NCI-H1436 treated with DMSO at 0.1 percent for 48 hours (cell line): ENCODE results near the gene FNBP1.

Experiments used
- DNase-seq: peaks from one replicate; lab custom pipeline; 2025; lab: John Stamatoyannopoulos, UW

FNBP1 gene

DNA sequence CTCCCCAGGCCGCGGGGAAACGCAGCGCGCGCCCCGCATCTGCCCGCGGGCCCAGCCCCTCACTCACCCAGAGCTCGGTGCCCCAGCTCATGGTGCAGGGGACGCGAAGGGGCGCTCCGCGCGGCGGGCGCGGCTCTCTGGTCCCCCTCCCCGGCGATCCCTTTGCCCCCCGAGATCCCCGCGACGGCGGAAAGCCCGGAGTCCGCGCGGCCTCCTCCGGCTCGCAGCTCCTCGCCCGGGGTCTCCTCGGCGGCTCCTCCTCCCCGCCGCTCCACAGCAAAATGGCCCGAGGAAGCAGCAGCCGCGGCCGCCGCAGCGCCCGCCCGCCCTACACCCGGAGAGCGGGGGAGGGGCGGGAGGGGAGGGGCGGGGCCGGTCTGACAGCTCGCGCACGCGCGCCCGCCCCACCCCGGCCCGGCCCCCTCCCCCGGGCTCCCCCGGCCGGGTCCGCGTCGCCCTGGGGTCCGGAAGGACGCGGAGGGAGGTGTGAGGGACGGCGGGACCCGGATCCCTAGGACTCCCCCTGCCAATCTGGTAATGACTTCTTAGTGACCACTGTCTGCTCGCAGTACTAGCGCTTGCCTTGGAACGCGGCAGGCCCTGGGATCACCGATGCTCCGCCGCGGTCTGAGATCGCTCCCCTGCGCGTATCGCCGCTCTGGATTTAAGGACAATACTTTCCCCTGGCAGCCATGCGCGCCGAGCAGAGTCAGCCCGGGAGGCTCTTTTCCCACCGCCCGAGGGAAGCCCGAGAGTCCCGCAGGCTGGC, at the start of gene FNBP1:
Gene FNBP1, minus strand, starts transcription at position 305 of the 769 bp plus-strand sequence. Its CDS starts 214 bp downstream, at position 91.
- DNase-seq: no peak

DNA sequence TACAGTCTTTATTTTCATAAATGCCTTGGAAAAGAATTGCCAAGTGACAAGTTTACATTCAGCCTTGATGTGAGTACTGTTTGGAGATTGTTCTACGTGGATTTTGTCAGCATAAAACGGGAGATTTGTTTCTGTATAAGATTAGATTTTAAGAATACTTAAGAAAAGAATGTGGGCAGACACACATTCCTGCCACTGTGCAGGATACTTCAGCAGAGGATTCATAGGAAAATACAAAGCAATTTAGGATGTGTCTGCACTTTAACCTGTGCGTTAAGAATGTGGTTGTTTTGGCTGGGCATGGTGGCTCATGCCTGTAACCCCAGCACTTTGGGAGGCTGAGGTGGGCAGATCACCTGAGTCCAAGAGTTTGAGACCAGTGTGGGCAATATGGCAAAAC, 47.9 kb upstream of the FNBP1 start:
- DNase-seq: no peak

DNA sequence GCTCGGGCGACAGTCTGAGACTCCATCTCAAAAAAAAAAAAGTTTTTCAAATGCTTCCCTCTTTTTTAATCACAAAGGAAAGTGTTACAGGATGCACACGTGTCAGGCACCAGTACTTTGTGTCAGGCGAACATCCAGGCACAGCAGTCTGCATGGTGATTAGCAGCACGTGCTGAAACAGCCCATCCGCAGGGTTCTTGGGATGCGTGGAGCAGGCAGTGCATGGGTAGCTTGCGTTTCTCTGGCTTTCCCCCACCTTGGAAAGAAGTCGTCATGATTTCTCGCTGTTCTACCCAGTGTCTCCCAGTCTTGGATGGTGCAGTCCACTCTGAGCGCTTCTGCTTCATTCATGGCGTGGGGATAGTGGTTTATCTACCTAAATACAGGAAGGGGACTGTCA, 46.2 kb upstream of the FNBP1 start:
- no peak for DNase-seq

DNA sequence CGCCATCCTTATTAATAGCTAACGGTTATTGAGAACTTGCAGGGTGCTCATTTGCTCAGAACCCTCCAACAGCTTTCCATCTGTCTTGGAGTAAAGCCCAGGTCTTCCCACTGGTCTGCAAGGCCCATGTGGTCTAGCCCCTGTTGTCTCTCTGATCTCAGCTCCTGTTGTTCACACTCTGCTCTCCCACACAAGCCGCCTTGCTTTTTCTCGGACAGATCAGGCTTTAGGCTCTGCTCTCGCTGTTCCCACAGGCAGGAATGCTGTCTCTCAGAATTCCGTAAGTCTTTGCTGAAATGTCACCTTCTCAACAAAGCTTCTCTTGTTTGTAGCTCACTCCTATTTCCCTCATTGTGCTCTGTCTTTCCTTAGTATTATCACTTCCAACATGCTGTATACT, 45.1 kb upstream of the FNBP1 start:
- DNase-seq: no peak

DNA sequence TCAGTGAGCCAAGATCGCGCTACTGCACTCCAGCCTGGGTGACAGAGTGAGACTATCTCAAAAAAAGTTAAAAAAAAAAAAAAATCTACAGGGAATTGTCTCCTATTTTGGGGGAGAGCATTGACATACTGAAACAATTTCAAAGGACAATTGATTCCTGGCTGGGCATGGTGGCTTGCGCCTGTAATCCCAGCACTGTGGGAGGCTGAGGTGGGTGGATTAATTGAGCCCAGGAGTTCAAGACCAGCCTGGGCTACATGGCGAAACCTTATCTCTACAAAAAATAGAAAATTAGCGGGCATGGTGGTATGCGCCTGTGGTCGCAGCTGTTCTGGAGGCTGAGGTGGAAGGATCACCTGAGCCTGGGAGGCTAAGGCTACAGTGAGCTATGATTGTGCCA, 41.3 kb upstream of the FNBP1 start:
- no peak for DNase-seq

DNA sequence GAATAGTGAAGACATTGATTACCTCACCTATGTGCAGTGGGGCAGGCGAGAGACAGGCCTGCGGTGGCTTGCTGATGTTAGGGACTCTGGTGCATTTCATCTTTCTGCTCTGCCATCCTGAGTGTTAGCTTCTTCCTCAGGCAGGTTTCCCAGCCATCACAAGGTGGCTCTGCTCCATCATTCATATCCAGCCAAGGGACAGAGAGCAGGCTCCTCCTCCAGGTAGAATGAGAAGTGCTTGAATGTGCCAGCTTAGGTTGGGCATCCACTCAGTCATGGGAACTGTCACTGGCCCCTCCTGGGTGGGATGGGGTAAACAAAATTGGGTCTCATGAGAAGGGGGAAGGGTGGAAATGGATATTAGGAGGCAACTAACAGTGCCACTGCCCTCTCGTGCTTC, 35.6 kb upstream of the FNBP1 start:
- no peak for DNase-seq

DNA sequence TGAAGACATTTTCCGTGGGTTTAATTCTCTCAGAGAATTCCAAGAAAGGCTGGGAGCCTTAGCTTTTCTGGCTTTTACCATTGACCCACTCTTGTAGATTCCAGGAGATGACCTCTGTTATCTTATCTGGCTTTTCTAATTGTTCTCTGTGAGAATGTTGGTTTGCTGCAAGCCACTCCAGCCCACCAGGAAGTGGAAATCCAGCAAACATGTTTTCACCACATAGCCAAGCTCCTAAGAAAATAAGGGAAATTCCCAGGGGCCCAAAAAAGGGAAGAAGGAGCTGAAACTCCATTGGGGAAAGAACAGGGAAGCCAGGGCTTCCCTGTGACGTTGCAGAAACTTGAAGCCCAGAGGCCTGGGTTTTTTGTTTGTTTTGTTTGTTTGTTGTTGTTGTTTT, 30.4 kb upstream of the FNBP1 start:
- no peak for DNase-seq

DNA sequence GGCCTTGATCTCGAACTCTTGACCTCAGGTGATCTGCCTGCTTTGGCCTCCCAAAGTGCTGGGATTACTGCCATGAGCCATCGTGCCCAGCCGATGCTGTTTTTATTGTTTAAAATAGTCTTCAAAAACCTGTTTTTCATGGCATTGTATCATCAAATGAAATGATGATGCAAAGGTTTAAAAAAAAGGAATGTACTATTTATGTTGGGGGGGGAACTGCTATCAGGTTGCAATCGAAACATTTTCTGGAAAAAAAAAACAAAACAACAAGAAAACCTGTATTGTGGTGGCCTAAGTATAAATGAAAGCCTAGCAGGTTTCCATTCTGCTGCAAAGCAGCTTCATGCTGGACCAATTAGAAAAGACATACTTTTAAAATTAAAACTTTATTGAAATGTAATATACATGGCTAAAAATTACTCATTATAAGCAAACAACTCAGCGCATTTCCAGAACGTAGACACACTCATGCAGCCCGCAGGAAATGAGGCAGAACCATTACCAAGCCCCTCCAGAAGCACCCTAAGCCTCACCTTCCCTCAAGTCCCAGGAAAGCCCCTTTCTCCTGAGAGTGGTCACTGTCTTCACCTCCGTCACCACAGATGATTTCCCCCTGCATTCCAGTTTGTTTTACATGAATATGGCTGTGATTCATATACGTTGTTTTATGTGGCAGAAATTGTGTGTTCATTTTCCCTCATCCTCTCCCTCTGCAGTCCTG, 29.7 kb upstream of the FNBP1 start:
- DNase-seq: no peak

DNA sequence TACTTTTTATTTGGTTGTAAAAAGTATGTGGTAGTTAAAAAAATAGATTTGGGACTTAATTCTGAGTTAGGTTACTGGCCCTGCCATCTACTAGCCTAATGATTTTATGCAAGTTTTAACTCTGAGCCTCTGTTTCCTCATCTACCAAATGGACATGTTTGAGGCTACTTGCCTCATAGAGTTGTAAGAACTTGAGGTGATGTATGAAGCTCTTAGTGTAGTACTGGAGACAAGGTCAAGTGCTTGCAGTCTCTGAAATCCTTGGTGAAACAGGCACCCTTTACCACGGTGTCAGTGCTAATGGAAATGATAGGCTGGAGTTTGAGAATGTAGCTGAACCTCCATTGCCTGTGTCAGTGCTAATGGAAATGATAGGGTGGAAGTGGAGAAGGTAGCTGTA, 26.1 kb upstream of the FNBP1 start:
- no peak for DNase-seq

DNA sequence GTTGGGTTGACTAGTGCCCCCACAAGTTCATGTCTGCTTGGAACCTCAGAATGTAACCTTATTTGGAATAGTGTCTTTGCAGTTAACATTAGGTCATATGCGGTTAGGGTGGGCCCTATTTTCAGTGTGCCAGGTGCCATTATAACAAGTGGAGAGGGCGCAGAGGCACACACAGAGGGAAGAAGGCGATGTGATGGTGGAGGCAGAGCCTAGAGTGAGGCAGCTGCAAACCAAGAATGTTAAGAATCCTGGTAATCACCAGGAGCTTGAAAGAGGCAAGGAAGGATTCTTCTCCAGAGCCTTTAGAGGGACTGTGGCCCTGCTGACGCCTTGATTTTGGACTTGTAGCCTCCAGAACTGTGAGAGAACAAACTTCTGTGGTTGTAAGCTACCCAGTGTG, 21.6 kb upstream of the FNBP1 start:
- no peak for DNase-seq

DNA sequence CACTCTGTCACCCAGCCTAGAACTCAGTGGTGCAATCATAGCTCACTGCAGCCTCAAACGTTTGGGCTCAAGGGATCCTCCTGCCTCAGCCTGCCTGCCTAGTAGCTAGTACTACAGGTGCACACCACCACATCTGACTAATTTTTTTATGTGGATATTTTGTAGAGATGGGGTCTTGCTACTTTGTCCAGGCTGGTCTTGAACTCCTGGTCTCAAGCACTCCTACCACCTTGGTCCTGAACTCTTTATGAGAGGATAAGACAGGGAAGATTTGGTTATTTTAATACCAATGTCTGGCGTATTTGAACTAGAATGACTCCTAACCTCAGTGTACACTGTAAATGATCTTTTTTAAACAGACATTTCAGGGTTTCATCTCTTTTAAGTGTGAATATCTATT, 19.8 kb upstream of the FNBP1 start:
- DNase-seq: no peak

DNA sequence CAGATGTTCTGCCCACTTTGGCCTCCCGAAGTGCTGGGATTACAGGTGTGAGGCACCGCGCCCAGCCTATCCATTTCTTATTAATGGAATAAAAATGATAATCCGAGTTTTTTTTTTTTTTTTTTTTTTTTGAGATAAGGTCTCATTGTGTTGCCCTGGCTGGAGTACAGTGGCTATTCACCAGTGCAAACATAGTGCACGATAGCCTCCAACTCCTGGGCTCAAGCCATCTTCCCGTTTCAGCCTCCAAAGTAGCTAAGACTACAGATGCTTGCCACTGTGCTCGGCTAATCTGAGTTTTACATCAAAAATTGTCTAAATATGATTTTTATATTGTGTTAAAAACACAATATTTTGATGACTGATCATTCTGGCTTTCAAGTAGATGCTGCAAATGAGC, 17.3 kb upstream of the FNBP1 start:
- DNase-seq: no peak

DNA sequence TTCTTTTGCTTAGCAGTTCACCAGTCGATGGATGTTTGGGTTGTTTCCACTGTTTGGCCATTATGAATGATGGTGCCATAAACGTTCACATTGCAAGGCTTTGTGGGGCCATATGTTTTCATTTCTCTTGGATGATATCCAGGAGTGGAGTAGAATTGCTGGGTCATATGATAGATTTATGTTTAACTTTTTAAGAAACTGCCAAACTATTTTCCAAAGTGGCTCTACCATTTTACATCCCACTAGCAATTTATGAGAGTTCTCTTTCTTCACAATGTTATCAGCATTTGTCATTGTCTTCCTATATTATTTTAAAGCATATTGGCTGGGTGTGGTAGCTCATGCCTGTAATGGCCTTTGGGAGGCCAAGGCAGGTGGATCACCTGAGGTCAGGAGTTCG, 15.9 kb upstream of the FNBP1 start:
- no peak for DNase-seq

DNA sequence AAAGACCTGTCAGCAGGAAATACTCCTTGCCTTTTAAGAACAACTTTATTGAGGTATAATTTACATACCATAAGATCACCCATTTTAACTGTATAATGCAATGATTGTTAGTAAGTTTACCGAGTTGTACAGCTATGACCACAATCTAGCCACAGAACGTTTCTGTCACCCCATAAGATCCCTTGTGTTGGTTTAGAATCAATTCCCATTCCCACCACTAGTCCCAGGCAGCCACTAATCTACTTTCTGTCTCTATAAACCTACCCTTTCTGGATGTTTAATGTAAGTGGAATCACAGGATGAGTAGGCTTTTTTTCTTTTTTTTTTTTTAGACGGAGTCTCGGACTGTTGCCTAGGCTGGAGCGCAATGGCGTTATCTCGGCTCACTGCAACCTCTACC, 15.2 kb upstream of the FNBP1 start:
- DNase-seq: no peak

DNA sequence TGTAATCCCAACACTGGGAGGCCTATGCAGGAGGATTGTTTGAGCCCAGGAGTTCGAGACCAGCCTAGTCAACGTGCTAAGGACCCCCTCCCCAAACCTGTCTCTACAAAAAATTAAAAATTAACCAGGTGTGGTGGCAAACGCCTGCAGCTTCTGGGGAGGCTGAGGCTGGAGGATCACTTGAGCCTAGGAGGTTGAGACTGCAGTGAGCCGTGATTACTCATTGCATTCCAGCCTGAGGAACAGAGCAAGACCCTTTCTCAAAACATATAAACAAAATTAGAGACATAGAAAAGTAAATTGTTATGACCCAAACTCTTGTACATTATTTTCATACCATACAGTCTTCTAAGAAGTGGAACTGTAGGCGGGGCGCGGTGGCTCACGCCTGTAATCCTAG, 11.8 kb upstream of the FNBP1 start:
- no peak for DNase-seq

DNA sequence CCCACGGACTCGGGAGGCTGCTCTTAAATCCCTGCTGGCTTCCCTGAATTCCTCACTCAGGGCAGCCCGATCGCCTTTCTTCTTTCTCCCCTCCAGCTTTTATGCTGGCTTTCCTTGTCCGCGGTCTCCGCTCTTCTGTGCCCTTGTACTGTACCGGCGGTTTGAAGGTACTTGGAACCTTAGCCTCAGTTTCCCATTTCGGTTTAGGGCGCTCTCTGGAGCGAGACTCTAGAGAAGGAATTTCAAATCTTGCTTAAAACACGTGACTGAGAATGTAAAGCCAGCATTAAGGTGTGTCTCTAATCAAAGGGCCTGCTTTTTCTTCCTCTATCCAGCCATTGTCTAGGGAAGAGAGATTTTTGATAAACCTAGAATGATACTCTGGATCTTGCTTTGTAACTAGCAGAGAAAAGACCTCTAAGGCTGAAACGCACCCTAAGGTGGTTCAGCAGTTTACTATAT, 11.4 kb upstream of the FNBP1 start:
- no peak for DNase-seq

DNA sequence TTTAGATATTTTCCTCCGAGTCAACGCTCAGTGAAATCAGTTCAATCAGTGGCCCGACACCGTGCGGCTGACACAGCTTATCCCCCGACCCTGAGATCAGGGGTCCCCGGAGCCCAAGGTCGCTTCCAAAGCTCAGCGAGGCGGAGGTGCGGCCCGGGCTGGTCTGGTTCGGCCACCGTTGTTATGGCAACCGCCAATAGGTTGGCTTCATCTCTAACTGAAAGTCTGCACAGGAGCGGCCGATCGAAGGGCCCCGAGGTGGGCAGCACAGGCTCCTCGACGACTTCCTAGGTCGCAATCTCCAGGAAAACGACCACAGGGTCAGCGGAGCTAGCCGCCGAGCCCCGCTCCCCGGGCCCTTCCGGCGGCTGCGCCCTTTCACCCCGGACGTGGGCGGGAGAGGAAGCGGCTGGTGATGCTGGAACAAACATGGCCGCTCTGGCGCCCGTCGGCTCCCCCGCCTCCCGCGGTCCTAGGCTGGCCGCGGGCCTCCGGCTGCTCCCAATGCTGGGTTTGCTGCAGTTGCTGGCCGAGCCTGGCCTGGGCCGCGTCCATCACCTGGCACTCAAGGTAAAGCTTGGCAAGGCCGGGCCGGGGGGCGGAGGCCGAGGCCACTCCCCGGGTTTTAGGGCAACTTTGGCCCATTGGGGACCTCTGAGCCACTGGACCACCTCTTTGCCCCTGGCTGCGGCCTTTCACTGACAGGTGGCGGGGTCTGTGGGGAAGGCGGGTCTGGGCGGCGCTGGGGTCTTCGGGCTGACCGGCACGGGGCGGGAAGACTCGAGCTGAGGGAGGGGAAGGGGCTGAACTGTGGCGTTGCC, 10.7 kb upstream of the FNBP1 start, which contains the start of gene GPR107:
Gene GPR107, plus strand, starts transcription at position 403 of the 821 bp plus-strand sequence. Its CDS starts 27 bp downstream, at position 430.
- DNase-seq: no peak

DNA sequence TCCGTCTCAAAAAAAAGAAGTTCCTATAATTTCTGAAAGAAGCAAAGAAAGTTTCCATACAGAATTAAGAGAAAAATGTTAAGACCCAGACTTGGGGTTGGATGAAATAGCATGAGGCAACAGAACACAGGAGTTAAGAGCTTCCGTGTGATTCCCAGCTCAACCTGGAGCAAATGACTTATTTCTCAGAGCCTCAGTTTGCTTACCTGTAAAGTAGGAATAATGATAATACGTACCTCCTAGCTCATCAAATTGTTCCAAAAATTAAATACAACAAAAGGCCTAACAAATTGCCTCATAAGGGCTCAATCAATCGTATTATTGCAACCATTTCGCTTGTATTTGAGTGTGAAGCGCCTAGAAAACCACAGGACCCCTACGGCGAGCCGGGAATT, 10.1 kb upstream of the FNBP1 start:
- DNase-seq: no peak

DNA sequence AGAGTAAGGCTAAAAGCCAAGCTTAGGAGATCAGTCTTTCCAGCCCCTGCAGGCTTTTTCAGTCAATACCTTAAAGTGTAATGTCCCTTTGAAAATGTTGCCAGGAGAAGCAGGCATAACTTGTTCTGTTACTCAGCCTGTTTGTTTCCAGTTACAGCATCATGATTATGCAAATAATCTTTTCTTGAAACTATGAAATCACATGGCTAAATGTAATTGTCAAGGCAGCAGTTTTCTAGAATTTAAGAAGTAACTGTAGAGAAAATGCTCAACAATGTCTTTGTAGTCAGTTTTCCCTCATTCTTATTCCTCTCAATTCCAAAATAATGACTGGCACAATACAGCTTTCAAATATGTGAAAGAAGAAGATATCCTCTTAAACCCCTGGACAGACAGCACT, 8.9 kb upstream of the FNBP1 start:
- DNase-seq: no peak

DNA sequence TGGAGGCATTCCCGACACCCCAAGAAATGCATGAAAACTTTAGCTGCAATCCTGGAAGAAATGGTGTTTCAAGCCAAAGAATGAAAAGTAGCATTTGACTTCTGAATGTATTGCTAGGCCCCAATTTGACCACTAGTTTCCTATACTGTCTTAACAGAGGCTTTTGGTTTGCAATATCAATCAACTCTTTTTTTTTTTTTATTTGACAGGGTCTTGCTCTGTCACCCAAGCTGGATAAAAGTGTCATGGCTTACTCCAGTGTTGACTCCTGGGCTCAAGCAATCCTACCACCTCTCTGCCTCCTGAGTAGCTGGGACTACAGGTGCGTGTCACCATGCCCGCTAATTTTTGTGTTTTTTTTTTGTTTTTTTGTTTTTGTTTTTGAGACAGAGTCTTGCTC, 7.5 kb upstream of the FNBP1 start:
- DNase-seq: no peak

DNA sequence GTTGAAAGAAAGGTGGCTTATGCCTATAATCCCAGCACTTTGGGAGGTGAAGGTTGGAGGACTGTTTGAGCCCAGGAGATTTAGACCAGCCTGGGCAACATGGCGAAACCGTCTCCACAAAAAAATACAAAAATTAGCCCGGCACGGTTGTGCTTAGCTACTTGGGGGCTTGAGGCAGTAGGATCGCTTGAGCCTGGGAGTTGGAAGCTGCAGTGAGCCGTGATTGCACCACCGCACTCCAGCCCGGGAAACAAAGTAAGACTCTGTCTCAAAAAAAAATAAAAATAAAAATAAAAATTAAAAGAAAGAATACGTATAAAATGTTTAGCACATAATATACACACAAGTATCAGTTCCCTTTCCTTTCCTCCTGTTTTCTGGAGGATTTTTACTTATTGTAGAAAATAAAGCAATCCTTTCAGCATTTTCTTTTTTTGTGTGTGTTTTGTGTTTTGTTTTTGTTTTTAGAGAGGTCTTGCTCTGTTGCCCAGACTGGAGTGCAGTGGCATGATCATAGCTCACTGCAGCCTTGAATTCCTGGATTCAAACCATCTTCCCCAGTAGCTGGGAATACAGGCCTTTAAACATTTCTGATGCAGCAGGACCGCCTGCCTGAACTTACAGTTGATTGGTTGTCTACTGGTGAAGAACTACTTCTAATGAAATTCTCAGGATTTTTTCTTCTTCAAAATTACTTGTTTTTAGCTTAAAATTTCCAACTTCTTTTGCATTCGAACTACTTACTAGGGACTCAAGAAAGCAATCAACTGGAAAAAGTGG, 6.6 kb upstream of the FNBP1 start:
- no peak for DNase-seq
